Measurements from ENCODE around the gene SPIN3.
"Not testable (repeated sequence)": the region's sequence is repeated elsewhere in the genome, so short reads cannot be mapped to it uniquely, and the experiment has no call there.

The SPIN3 gene

DNA sequence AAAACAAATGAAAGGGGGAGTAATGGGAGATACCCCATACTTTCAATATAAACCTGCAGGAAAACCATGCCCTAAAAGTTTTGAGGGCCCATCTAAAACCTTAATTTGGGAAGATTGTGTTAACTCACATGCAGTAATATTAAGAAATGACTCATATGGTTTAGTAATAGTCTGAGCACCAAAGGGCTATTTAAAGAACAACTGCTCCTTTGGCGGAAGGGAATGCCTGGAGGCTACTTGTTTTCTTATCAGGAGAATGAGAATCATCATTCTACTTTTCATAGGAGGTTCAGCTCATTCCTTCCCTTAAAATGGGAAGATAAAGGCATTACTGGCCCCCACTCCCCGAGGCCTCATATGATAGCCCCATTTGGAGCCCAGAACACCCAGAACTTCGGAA is 47.6 kb downstream of the SPIN3 start:
- FAIRE-seq, result no peak
- DNase-seq (ENCODE audit: insufficient read length), result no peak
- TF ChIP-seq TAF1 (IDR thresholded peaks at IDR 0.05; ENCODE audit: borderline replicate concordance, low read depth, low read length) (no peak), POLR2A (IDR thresholded peaks at IDR 0.05; ENCODE audit: low read depth, low read length) (no peak), POLR2AphosphoS5 (IDR thresholded peaks at IDR 0.05; ENCODE audit: low read depth, low read length) (no peak)

DNA sequence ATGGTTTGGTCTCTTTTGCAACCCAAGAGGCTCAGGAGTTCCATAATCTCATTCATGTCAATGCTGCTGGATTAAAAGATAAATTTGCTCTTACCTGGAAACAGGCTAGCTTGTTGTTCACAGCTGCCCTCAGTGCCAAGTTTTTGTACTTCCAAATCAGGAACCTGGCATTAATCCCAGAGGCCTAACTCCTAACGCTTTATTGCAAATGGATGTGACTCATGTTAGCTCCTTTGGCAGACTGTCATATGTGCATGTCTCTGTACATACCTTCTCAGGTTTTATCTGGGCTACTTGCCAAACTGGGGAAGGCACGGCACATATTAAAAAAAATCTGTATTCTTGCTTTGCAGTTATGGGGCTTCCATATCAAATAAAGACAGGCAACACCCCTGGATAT is 49.1 kb downstream of the SPIN3 start:
- DNase-seq (ENCODE audit: insufficient read length); FAIRE-seq: not testable (repeated sequence)

GRCh38 chrX:56945226-56945625 is 50.1 kb downstream of the SPIN3 start:
- not testable (repeated sequence) for DNase-seq (ENCODE audit: insufficient read length); FAIRE-seq

GRCh38 chrX:56943264-56943663 is 52.1 kb downstream of the SPIN3 start:
- TF ChIP-seq POLR2A (IDR thresholded peaks at IDR 0.05; ENCODE audit: low read depth, low read length) (no peak), TAF1 (IDR thresholded peaks at IDR 0.05; ENCODE audit: borderline replicate concordance, low read depth, low read length) (no peak), POLR2AphosphoS5 (IDR thresholded peaks at IDR 0.05; ENCODE audit: low read depth, low read length) (no peak)
- no peak for DNase-seq (ENCODE audit: insufficient read length)
- FAIRE-seq, result no peak
